HL-60 (cell line): ENCODE data around the gene PLXNA2.

Experiments
- DNase-seq, 2 experiments: peaks; one replicate each; pipeline ENCODE4 v3.0.0-alpha.2; 2010 to 2020; ENCODE audit warnings: low read depth in 1 of 2, low spot score in 1 of 2
- H3K27ac ChIP-seq: fragments of 250-450 bp; sonication (Bioruptor Pico); replicated peaks from 2 replicates; pipeline ENCODE4 v1.5.1; 2020; ENCODE audit warnings: mild to moderate bottlenecking, moderate library complexity
- H3K27me3 ChIP-seq: fragments of 250-450 bp; sonication (Bioruptor Pico); 2 replicates; pipeline ENCODE4 v1.5.1; 2021; ENCODE audit warnings: mild to moderate bottlenecking, moderate library complexity; ENCODE audit not compliant: insufficient read depth, poor library complexity, severe bottlenecking
- H3K4me3 ChIP-seq: replicated peaks from 2 replicates; pipeline ENCODE4 v1.5.1; 2011; ENCODE audit warnings: mild to moderate bottlenecking, control low read depth, low read length; ENCODE audit not compliant: insufficient read depth
- GABPA ChIP-seq: IDR thresholded peaks from 2 replicates; pipeline ENCODE4 v1.6.1; 2012; ENCODE audit warnings: low read depth
- POLR2AphosphoS5 ChIP-seq: IDR thresholded peaks from 2 replicates; pipeline ENCODE4 v1.6.1; 2012; ENCODE audit warnings: low read depth
- SPI1 ChIP-seq: IDR thresholded peaks from 2 replicates; pipeline ENCODE4 v1.6.1; 2012; ENCODE audit warnings: low read depth, mild to moderate bottlenecking, borderline replicate concordance
- TF ChIP-seq, protein P1 (sequence below): IDR thresholded peaks from one replicate; pipeline ENCODE4 v1.5.1; 2011; ENCODE audit warnings: low read length, control low read depth, inconsistent platforms; ENCODE audit not compliant: insufficient read depth
- TF ChIP-seq, protein P2 (sequence below): IDR thresholded peaks from 2 replicates; pipeline ENCODE4 v1.6.1; 2012; ENCODE audit warnings: low read depth; ENCODE audit not compliant: insufficient replicate concordance

Gene PLXNA2

DNA sequence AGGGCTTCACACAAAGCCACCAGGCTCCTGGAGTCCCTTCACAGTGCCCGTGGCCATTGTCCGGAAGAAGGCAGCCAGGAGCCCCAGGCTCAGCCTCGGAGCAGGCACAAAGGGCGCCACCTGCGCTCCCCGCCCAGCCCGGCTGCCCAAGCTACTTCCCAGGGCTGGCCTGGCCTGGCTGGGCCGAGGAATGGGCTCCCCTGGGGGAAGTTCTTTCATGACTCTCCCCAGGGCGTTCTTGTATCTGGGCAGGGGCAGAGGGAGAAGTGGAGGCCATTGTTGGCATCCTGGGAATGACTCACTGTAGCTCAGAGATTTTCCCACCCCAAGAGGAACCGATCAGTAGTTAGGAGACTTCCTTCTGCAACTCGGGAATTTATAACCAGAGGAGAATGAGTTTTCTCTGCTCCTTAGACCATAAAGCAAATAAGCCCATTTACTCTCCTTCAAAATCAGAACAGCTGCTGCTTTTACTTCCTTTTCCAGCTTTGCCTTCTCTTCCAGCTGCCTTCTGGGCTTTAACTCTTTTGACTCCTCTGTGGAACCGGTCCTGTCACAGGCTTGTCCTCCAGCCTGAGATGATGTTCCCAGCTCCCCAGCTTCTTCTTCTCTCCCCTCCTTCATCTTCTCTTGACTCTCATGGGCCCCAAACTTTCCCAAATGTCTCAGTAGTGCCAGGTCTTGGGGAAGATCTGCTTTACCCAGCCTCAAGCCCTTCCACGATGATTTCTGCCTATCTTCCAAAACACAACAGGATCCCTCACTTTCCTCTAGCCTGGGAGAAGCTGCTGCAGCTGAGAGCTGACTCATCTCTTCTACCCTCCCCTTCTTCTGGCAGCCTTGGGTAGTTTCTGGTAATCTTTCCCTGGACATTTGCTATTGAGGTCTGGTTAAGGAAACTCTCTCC, 214.6 kb downstream of the PLXNA2 start:
- no peak for DNase-seq
- no peak overlapping the region for H3K27ac ChIP-seq
- TF ChIP-seq, protein P1, sequence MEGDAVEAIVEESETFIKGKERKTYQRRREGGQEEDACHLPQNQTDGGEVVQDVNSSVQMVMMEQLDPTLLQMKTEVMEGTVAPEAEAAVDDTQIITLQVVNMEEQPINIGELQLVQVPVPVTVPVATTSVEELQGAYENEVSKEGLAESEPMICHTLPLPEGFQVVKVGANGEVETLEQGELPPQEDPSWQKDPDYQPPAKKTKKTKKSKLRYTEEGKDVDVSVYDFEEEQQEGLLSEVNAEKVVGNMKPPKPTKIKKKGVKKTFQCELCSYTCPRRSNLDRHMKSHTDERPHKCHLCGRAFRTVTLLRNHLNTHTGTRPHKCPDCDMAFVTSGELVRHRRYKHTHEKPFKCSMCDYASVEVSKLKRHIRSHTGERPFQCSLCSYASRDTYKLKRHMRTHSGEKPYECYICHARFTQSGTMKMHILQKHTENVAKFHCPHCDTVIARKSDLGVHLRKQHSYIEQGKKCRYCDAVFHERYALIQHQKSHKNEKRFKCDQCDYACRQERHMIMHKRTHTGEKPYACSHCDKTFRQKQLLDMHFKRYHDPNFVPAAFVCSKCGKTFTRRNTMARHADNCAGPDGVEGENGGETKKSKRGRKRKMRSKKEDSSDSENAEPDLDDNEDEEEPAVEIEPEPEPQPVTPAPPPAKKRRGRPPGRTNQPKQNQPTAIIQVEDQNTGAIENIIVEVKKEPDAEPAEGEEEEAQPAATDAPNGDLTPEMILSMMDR, result no peak
- TF ChIP-seq GABPA (no peak), POLR2AphosphoS5 (no peak), SPI1 (no peak)
- TF ChIP-seq, protein P2, sequence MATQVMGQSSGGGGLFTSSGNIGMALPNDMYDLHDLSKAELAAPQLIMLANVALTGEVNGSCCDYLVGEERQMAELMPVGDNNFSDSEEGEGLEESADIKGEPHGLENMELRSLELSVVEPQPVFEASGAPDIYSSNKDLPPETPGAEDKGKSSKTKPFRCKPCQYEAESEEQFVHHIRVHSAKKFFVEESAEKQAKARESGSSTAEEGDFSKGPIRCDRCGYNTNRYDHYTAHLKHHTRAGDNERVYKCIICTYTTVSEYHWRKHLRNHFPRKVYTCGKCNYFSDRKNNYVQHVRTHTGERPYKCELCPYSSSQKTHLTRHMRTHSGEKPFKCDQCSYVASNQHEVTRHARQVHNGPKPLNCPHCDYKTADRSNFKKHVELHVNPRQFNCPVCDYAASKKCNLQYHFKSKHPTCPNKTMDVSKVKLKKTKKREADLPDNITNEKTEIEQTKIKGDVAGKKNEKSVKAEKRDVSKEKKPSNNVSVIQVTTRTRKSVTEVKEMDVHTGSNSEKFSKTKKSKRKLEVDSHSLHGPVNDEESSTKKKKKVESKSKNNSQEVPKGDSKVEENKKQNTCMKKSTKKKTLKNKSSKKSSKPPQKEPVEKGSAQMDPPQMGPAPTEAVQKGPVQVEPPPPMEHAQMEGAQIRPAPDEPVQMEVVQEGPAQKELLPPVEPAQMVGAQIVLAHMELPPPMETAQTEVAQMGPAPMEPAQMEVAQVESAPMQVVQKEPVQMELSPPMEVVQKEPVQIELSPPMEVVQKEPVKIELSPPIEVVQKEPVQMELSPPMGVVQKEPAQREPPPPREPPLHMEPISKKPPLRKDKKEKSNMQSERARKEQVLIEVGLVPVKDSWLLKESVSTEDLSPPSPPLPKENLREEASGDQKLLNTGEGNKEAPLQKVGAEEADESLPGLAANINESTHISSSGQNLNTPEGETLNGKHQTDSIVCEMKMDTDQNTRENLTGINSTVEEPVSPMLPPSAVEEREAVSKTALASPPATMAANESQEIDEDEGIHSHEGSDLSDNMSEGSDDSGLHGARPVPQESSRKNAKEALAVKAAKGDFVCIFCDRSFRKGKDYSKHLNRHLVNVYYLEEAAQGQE, result no peak

DNA sequence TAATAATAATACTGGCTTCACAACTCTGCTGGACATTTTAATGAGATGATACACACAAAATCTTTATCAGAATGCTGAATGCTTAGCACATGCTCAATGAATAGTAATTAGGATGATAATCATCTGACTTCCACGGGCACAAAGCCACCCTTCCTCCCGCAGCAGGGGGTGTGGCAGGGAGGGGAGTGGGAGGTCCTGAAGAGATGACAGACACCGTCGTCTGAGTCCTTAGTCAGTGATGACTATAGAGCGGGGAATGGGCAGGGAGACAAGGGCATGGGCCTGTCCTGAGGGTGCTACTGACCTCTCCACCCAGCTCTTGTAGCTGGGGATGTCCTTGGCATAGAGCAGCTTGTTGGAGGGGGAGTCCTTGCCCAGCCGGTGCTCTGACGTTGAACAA, 215.7 kb downstream of the PLXNA2 start:
- Histone ChIP-seq H3K27ac (no peak overlapping the region), H3K27me3 (peaks cover 6% of the 10 kb centered on the region), H3K4me3 (no peak overlapping the region)
- DNase-seq, result no peak
- TF ChIP-seq GABPA (no peak), POLR2AphosphoS5 (no peak), SPI1 (no peak)
- TF ChIP-seq, protein P2, result no peak
- TF ChIP-seq, protein P1, result no peak

More for the DNA sequence above, 214.6 kb downstream of the PLXNA2 start:
- Histone ChIP-seq H3K27me3 (peaks cover 6% of the 10 kb centered on the region), H3K4me3 (no peak overlapping the region)

DNA sequence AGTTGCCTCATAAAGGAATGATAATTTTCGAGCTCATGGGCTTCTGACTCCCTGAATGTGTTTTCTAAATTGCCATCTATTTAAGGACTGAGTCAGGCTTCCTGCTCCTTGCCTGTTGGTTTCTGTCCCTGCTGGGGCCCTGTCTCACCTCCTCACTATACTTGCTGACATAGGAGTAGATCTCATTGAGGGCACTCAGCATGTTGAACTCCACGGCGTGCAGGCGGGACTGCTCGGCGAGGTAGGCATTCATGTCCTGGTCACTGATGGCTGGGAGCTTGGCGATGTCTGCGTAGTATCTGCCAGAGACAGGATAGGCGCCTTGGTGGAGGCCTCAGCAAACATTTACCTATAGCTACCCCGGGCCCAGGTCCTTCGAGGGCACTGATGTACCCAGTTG, 216.3 kb downstream of the PLXNA2 start:
- TF ChIP-seq, protein P1, result no peak
- TF ChIP-seq GABPA (no peak), POLR2AphosphoS5 (no peak), SPI1 (no peak)
- TF ChIP-seq, protein P2, result no peak
- Histone ChIP-seq H3K27me3 (peaks cover 6% of the 10 kb centered on the region), H3K4me3 (no peak overlapping the region), H3K27ac (no peak overlapping the region)
- no peak for DNase-seq
